NK-92 (cell line): Measurements from ENCODE around the gene KCNN3.

Source experiments
- DNase-seq: peaks from one replicate; lab custom pipeline; 2025; ENCODE audit not compliant: unreplicated experiment; lab: John Stamatoyannopoulos, UW

KCNN3 gene

DNA sequence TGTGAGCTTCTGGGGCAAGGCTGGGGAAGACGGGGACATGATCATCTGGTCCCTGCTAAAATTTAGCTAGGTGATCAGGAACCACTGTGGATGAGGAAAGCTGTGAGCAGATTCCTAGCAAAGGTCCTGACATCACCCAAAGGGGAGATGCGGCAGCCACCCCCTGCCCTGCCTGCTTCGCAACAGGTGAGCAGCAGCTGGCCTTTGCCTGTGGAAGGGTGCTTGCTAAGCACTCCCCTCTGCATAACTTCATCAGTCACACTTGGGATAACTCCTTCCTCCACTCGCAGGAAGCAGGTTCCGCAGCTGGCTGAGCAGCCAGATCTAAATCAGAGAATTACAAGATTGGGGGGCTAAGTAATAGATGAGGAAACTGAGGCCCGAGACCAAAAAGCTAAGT is 51.2 kb downstream of the KCNN3 start:
- no peak for DNase-seq

DNA sequence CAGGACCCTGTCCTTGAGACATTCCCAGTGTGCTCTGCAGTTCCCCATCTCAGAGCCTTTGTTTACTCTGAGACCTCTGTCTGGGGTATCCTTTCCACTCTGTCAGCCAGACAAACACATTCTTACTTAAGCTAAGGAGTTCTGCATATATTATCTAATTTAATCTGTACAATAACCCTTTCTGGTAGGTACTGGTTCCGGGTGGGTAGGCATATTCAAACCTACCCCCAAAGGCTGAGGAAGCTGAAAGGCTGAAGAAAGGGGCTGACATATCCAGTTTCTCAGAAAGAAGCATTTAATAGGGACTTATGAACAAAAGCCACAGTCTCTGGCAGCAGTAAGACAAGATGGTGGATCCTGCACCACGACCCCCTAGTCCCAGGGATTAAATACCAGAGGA is 53.1 kb downstream of the KCNN3 start:
- DNase-seq: no peak

DNA sequence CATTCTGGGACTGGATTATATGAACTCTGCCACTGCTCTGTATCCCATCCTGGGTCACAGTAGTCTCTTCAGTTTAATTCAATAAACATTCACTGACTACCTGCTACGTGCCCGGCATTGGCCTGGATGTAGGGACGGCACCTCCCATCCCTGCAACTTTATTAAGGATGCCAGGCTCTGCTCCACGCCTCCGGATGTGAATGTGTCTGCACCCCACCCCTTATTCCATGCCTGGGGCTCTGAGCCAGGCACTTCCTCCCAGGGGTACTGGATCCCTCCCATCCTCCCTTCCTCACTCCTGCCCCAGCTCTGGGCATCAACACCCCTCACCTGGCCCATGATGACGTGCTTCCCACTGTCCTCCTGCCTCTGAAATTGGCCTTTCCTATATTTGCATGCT is 53.7 kb downstream of the KCNN3 start:
- DNase-seq: no peak

DNA sequence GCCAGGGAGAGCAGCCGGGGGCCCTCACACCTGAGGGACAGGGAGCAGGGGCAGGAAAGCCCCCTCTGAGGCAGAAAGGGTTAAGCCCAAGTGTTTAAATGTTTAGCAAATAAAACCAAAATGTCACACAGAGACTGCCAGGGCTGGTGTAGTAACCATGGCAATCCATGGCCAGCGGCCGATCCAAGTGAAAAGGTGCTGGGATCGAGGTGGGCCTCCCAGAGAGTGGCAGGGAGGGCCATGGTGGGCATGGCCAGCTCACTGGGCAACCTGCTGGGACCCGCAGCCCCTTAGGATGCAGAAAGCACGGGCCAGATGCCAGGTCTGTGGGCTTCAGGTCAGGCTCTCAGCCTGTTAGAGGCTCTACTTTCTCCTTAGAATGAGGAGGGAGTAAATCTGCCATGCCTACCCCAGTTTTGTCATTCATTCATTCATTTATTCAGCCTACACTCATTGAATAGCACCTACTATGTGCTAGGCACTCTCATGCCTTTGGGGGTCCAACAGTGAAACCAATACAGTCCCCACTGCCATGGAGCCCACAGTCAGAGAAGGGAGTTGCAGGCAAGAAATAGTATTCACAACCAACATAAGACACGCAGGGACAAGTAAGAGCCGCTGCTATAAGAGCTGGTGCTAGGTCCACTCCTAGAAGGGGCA is 56.1 kb downstream of the KCNN3 start:
- no peak for DNase-seq

DNA sequence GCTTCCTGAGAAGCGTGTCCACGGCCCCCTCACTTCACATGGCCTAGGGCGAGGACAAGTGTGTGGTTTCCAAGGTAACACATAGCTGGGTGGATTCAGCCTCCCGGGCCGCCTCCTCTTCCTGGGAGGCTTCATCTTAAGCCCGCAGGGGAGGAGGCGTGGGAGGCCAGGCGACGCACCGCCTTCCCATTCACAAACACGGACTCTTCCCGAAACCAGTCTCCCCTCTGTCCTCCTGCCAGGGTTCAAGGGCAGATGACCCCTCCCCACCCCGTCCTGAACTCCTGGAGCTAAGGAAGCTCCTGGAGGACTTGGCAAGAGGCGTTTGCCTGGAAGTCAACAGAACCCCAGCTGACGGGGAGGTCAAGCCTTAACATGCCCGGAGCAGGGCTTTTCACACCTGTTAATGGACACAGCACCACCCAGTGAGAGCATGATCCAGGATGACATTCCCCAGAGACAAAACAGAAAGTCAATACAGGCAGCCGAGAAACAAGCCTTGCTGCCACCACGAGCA is 56.7 kb downstream of the KCNN3 start:
- DNase-seq: no peak

DNA sequence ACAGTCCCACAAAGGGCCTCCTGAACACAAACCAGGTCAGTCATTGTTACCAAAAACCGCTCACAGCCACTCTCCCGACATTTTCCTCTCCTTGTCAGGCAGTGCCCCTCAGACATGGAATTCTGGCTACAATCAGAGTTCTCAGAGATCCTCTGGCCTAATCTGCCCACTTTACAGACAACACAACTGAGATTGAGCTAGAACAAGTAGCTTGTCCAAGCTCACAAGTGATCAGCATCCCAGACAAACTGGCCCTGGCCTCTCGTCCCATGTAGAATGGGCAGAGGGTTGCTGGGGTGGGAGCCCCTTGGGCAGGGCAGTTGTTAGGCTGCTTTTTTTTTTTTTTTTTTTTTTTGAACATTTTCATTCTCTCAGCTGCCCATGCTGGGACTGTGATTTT is 57.2 kb downstream of the KCNN3 start:
- no peak for DNase-seq

DNA sequence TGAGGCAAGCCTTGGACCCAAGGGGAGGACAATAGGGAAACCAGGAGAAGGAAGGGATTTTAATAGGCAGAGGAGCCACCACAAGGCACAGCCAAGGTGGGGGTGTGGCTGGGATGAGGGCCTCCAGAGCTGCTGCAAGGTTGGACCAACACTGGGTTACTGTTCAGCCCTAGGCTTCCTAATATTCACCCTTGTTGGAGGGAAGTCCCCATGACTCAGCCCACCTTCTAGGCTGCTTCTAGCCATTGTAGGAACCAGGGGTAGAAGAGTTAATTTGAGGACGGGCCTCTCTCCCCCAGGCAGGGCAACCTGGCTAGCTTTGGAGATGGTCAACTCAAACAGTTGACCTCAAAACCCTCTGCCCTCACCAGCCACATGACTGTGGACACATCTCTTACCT is 59.5 kb downstream of the KCNN3 start:
- DNase-seq: no peak

DNA sequence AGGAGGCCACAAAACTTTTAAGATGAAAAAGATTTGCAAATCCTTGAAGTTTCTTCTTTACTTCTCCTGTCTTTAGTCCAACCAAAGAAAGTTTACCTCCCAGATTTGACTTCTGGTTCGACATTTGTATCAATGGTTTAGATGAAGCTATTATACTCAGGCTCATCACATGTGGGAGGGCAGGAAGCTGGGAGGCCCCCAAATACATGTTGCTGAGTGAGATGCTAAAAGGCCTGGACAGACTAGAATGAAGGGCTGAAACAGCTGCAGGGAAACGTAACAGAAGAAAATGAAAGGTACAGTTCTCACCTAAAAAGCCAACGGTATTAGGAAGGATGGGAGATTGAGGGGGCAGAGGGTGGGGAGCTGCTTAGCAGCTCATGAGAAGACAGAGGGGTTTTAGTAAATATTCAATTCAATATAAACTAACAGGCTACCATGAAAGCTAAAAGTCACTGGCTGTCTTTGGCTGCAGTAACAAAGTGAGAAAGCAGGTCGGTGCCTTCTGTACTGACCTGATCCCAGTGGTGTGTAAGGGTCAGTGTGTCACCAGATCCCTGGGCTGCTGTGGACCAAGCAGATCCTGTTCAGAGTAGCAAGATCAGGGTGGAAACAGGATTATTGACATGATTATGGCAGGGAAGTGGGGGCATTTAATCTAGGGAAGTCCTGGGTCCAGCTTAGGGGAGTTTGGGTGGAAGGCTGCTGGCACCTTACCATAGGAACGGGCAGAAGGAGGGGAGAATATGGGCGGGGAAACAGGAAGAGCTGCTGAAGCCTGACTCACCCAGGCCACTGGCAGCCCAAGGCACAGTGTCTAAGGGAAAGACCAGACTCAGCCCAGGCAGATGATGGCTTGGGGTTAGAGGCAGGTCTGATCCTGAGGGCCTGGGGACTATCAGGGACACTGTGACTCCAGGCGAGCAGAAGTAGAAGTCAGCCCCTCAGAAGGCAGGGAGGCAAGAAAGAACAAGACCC is 60.4 kb downstream of the KCNN3 start:
- DNase-seq: no peak

DNA sequence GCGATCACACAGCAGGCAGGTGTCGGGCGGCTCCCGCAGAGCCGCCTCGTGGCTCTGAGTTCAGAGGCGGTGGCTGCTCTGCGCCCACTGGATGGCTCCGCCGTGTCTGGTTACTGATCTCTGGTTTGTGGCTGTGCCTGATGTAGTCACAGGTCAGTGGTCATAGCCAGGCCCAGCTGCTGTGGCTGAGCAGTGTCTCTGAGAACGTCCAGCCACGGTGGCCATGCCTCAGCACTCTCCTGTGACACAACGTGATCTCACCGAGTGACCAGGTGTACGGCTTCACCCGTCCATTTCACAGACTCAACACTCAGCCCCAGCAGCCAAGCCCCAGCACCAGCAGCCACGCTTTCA is 61.2 kb downstream of the KCNN3 start:
- no peak for DNase-seq

DNA sequence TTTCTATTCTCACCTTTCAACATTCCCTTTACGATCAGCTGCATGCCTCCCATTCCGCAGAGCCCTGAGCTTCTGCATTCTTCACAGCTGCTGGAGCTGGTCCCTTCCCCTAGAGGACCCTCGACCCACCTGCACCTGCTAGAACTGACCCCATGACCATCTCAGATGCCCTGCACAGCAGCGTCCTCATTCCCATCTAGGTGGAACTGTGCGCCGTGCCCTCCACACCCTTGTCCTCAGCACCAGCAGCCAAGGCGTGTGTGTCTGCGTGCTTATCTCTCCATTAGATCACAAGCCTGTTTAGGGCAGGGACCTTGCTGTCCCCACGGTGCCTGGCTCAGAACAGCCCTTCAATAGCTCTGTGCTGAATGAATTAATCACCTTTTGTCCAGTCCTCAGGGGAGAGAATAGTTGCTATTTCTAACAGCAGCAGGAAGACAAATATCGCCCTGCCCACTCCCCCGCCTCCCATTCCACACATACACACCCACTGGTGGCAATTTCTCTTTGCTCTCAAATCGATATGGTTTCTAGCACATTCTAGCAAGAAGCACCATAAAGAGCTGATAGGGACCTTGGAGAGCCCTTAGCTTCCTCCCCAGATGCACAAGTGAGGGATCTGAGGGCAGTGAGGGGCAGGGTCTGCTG is 61.7 kb downstream of the KCNN3 start:
- no peak for DNase-seq

DNA sequence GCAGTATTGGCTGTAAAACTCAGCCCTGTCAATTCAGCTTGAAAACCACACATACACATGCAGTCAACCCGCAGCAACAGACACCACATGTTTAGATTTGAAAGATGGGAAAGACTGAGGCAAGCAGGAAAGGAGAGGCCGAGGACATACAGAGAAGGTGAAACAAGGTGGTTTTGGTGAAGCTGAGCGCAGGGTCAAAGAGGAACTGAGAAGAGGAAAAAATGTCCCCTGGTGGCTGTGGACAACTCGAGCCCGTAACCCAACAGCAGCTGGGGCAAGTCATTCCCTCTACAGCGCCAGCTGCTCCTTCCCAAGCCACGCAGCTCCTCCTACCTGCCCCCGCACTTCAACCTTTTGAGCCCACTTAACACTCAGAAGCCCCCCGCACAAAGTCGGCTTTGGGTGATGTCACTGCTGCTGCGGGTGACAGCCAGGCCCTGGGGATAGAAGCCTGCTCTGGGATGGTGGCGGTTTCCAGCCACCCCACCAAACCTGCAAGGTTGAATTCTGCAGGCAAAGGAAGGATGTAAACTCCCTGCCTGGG is 63.0 kb downstream of the KCNN3 start:
- DNase-seq: no peak

DNA sequence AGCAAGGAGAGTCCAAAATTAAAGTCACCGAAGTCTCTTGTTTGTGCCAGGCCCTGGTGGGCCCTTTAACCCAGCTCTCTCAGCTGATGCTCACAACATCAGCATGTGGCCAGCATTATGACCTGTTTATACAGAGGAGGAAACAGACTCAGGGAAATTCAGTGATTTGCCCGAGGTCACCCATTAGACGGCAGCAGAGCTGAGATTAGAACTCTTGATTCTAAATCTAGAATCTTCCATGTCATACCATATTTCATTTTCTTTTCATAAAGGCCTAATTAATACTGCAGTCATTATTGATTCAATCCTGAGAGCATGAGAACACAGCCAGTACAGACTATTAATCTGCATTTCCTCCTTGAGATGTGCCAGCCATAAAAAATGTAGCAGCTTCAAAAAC is 63.7 kb downstream of the KCNN3 start:
- no peak for DNase-seq

DNA sequence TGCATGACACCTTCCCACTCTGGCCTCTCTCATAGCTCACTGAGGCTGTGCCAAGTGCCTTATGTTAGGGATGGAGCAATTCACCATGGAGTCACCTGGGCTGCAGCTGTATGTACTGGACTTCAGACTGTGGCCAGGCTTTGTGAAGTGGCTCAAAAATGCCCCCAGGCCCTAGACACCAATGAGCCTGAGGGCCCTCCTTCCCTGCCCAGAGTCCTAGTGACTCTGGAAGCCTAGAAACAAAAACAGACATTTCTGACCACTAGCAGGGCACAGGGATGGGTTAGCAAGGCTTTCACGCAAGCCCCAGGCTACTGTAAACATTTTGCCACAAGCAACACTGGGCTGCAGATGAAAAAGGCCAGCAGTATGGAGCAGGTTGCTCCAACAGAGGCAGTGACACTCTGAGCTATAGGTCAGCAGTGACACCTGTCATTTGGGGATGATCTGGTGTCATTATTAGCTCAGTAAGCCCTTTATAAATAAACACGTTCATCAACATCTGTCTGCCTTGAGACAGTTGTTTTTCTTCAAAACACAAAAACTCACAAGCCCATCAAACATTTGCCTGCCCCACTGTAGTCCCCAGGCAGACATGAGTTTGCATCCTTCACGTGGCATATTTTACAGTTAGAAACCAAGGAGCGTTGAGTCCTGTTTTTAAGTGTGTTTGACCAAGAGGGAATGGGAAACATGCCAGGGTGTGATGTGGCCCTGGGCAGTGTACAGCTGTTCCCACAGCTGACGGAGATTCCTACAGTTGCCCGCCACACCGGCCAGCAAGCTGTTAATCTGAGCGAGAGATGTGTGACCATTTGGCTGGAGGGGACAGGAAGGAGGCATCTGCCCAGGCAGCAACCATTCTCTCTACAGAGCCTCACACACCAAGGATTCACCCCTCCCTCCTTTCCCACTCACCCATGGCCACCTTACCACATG is 66.8 kb downstream of the KCNN3 start:
- no peak for DNase-seq

DNA sequence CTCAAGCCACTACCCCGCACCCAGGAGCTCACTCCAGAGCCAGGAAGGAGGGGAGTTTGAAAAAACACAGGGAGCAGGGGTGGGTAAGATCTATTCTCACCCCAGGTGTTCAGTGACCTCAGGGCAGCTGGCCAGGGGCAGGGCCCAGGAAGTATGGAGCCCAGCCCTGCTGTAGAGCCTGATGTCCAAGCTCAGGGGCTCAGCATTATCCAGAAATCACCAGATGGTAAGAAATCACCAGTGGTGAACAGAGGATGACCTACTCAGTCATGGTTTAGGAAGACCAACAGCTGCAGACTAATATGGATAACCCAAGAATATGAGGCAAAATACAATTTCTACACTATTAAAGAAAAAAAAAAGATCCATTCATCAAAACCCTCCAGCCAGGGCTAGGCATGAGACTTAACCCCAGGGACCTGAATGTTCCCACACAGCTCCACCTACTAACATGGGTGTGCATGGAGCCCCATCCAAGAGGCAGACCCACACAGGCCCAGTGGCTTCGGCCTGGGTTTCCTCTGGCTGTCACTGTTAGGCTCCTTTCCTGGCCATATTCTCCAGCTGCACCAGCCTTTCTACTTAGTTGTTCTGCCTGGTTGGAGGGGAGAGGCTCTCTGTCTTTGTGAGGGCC is 67.6 kb downstream of the KCNN3 start:
- DNase-seq: no peak

DNA sequence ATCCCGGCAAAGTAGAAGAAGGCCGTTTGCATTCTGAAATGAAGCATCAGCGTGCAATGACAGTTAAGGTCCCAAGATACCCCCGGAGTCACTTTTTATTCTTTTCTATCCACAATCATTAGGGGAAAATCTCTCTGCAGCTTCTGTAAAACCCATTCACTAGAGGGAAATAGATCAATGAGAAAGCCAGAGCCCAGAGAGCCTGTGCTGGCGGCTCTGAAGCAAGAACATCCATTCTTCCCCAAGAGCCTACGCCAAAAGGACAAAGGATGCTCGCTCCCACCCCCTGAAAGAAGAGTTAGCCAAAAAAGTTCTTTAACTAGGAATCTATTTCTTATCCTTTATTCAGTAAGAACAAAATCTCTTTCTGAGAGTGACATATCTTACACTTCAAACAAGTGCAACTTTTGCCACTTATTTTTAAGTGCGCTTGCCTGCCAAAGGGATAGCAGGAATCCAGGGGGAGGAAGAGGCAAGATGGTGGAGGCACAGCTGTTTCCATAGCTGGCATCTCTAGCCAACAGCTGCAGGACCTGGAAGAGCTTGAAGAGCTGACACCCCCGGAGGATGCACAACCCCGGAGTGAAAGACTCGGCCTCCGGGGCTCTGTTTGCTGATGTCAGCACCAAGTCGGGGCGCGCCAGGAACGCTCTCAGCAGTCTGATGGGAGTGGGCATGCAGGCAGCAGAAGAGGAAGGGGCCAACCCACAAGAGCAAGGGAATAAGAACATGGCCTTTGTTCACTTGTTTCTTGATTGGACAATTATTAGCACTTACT is 68.7 kb downstream of the KCNN3 start:
- DNase-seq: no peak

DNA sequence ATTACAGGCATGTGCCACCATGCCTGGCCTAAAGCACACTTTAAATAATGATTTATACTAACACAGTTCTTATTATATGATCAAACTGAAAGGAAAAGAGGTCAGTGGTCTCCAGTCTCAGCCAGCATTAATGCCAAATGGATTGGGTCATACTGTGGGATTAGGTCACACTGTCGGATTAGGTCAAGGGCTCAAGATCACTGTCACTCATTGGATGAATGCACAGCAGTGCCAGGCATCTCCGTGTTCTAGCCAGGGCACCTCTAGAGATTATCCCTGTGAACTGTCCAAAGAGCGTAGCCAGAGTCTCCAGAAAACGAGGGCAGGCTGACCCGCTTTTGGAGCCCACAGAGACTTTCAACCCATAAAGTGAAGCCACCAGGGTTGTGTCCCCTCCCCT is 70.9 kb downstream of the KCNN3 start:
- DNase-seq: no peak

DNA sequence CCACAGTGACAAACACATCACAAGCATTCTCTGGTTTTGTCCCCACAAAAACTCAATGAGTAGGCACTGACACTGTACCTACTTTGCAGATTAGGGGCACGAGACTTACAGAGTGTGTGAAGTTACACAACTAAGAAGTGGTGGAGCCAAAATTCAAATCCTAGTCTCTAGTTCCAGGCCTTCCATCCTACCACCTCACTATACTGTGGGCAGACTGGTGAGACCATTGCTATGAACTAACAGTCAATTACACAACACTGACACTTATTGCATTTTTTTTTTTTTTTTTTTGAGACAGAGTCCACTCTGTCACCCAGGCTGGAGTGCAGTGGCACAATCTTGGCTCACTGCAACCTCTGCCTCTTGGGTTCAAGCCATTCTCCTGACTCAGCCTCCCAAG is 71.4 kb downstream of the KCNN3 start:
- DNase-seq: no peak

DNA sequence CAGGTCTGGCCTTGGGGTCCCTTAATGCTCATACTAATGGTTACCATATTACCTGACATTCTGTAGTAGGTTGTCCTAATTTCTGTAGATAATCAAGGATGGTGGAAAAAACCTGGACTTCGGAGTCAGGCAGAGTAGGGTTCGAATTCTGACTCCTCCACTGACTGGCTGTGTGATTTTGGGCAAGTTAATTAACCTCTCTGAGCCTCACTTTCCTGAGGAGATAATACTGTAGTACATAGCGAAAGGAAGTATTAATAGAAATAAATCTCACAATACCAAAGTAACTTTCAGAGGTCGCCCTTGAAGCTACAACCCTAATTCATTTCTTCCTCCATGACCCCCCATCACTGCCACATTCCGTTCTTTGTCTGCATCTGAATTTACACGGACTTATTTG is 72.9 kb downstream of the KCNN3 start:
- DNase-seq: no peak

DNA sequence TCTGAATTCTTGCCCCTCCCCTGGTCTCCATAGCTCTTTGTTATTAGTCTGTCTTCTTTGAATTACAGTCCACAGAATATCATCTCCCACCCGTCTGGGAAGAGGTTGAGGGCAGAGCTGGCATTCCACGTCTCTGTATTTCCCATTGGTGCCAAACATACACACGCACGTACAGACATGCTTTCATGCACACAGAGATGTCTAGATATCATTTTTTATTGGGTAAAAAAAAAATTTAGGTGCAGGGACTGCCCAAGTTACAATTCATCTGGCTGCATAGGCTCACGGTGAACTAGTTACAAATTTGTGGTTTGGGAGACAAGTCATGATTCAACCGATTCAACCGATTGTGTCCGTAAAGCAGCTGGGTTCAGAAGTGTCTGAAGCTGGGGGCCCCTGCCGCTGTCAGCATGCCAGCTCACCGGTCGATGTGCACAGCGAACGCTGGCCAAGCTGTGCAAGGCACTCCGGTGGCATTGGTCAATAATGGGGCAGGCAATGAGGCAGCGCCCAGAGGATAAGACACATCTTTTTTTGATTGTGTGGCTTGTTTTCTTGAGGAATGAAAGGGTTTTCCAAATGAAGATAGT is 73.7 kb downstream of the KCNN3 start:
- DNase-seq: no peak
